ENCODE data around the gene TSPAN9. TPM values are rescaled to one million over a fixed set of nuclear protein-coding genes. Genes with fewer than 3 reads are reported as not detected.

The TSPAN9 gene
- total and polyA plus RNA-seq, 2 experiments from 2014 or later, result 6.0 to 31.5 TPM

DNA sequence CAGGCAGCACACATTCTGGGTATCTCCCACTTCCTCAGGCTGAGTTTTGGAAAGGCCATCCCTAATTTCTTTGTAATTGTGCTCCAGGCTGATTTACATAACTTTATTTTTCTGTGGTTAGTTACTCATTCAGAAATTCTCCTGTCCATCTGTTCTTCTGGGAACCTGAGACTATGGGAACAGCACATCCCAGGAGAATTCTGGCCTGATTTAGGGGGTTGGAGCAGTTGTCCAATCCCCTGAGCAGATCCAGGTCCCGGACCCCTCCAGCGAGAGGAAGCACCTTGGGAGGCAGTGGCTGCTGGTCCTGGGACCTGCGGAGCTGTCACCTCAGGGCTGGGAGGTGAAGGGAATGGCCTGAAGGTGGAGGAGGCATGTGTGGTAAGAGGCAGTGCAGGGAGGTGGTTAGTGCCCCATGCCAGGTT is 40.4 kb downstream of the TSPAN9 start:
- peaks cover 13% of the 10 kb centered on the region for H3K27me3 Mint-ChIP-seq (ENCODE audit: insufficient read depth, low read depth, poor library complexity)
- no peaks in the 10 kb centered on the region for H3K36me3 Mint-ChIP-seq (ENCODE audit: low read depth)
- H2AFZ ChIP-seq, result no peak overlapping the region
- no peak overlapping the region for H3K27ac Mint-ChIP-seq
- no peak overlapping the region for H3K27ac ChIP-seq (ENCODE audit: low read depth)
- no peak overlapping the region for H3K4me2 ChIP-seq
- no peaks in the 10 kb centered on the region for H3K4me1 ChIP-seq (ENCODE audit: insufficient read depth)
- H3K27me3 ChIP-seq (ENCODE audit: insufficient read depth), result no peaks in the 10 kb centered on the region
- peaks cover 3% of the 10 kb centered on the region; the same call in 1 of the 2 replicates for H4K20me1 ChIP-seq (replicated peaks; ENCODE audit: insufficient read depth)
- no peaks in the 10 kb centered on the region for H3K9me2 ChIP-seq (ENCODE audit: insufficient read depth)
- H3K4me3 Mint-ChIP-seq, result no peak overlapping the region
- DNase-seq (ENCODE audit: low spot score) (no peak), ATAC-seq (no peak)
- no peaks in the 10 kb centered on the region for H3K79me2 ChIP-seq (replicated peaks; ENCODE audit: insufficient read depth)
- H3K36me3 ChIP-seq (ENCODE audit: insufficient read depth), result no peaks in the 10 kb centered on the region
- no peaks in the 10 kb centered on the region for H3F3A ChIP-seq (replicated peaks; ENCODE audit: low read depth)
- H3K4me3 ChIP-seq, result no peak overlapping the region
- peaks cover 17% of the 10 kb centered on the region for H3K4me1 Mint-ChIP-seq
- no peaks in the 10 kb centered on the region for H3K9me3 Mint-ChIP-seq
- no peak for TF ChIP-seq NANOG (IDR thresholded peaks at IDR 0.05; ENCODE audit: borderline replicate concordance)
- TF ChIP-seq EZH2 (IDR thresholded peaks at IDR 0.05; ENCODE audit: low read depth, unreplicated experiment), result no peak
- no peak for TF ChIP-seq ZNF462 (CRISPR knock-in tag; IDR thresholded peaks at IDR 0.05)
- TF ChIP-seq CTCF (conservative IDR thresholded peaks at IDR 0.05; ENCODE audit: low read depth in 2 of 2), result no peak
- TF ChIP-seq POLR2AphosphoS5 (IDR thresholded peaks at IDR 0.05; ENCODE audit: low read depth), result no peak
- no peak for TF ChIP-seq STAT1 (IDR thresholded peaks at IDR 0.05; ENCODE audit: unreplicated experiment)
- no peak for TF ChIP-seq EZH2phosphoT487 (IDR thresholded peaks at IDR 0.05; ENCODE audit: unreplicated experiment)
- no peak for TF ChIP-seq REST (IDR thresholded peaks at IDR 0.05; ENCODE audit: unreplicated experiment)
- TF ChIP-seq CREB1 (CRISPR knock-in tag; IDR thresholded peaks at IDR 0.05; ENCODE audit: low read depth), result no peak
